Fibroblast of upper back skin (primary cell): ENCODE measurements around the gene BUD31.
"Not testable (repeated sequence)": the region's sequence is repeated elsewhere in the genome, so short reads cannot be mapped to it uniquely, and the experiment has no call there.

ENCODE experiments used
- DNase-seq: peaks from one replicate; pipeline ENCODE4 v3.0.0-alpha.2; 2013

BUD31 gene

GRCh38 chr7:99380823-99381663 lies 27.7 kb upstream of the BUD31 start:
- no peak for DNase-seq

- DNase-seq = no peak
These were observed 27.1 kb upstream of the BUD31 start for GRCh38 chr7:99381664-99382075.

GRCh38 chr7:99383203-99383602 lies 25.6 kb upstream of the BUD31 start:
- DNase-seq = no peak

DNA sequence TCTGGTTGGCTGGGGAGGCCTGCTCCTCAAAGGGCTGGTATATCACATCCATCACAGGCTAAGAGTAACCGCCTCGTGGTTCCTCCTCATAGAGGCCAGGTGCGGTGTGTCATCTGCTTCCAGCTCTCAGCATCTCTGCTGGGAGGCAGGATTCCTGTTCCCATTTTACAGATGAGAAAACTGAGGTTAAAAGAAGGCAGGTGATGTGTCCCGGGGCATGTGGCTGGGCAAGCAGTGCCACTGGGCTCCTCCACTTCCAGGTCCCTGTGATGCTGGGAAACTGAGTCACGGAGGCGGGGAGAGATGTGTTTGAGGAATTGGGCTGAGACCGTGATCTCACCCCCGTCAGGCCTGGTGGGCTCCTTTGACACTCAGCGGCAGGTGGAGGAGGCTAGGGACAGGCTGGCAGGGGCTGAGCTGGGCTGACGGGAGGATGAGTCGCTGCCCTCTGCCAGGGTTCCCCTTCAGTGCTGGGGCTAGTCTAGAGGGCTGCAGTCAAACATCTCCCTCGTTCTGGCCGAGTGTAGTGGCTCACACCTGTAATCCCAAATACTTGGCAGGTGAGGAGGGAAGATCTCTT lies 24.9 kb upstream of the BUD31 start:
- no peak for DNase-seq

- DNase-seq = no peak
These were observed 24.2 kb upstream of the BUD31 start for GRCh38 chr7:99384523-99384922.

- DNase-seq = no peak
These were observed 23.2 kb upstream of the BUD31 start for GRCh38 chr7:99385564-99385963.

DNA sequence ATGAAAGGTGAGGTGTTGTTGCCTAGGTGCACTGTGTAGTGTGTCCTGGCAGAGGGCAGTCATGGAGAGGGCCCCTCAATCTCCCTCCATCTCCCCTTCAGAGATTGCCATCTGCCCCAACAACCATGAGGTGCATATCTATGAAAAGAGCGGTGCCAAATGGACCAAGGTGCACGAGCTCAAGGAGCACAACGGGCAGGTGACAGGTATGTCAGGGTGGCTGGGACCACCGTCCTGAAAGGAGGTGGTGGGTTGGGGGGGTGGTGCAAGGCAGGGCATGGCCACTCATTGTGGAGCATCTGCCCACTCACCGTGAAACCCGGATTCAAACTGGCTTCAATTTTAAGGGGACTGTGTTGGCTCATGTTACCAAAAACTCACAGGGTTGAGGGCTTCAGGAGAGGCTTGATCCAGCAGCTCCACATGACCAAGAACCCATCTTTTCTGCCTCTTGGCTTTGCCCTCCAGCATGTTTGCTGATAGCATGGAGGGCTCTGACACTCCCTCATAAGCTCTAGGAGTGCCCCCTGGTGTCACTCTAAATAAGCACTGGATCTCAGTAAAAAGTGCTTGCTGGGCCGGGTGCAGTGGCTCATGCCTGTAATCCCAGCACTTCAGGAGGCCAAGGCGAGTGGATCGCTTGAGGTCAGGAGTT lies 22.1 kb upstream of the BUD31 start:
- peak; percentile 36 for DNase-seq

- DNase-seq = not testable (repeated sequence)
These were observed 21.5 kb upstream of the BUD31 start for GRCh38 chr7:99387239-99387635.

DNA sequence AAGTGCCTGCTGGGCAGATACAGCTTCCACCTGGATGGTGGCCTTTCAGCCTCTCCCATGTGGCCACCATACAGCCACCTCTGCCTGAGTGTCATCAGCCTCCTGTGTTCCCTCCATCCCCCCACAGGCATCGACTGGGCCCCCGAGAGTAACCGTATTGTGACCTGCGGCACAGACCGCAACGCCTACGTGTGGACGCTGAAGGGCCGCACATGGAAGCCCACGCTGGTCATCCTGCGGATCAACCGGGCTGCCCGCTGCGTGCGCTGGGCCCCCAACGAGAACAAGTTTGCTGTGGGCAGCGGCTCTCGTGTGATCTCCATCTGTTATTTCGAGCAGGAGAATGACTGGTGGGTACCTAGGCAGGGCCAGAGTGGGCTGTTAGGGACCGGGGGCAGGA lies 20.9 kb upstream of the BUD31 start:
- no peak for DNase-seq

GRCh38 chr7:99389772-99390171 lies 19.0 kb upstream of the BUD31 start:
- no peak for DNase-seq

DNA sequence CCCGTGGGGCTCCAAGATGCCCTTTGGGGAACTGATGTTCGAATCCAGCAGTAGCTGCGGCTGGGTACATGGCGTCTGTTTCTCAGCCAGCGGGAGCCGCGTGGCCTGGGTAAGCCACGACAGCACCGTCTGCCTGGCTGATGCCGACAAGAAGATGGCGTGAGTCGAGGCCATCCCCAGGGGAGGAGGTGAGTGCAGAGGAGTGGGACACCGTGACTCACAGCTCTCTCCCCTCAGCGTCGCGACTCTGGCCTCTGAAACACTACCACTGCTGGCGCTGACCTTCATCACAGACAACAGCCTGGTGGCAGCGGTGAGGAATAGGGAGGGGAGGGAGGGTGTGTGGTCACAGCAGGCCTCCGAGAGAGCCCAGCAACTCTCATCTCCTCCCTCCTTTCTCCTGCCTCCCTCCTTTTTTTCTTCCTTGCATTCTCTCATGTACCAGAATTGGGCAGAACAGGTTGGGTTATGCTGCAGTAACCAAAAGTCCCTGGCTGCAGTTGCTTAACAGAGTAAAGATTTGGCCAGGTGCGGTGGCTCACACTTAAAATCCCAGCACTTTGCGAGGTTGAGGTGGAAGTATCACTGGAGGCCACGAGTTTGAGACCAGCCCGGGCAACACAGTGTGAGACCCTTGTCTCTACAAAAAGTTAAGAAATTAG lies 17.7 kb upstream of the BUD31 start:
- DNase-seq = no peak

DNA sequence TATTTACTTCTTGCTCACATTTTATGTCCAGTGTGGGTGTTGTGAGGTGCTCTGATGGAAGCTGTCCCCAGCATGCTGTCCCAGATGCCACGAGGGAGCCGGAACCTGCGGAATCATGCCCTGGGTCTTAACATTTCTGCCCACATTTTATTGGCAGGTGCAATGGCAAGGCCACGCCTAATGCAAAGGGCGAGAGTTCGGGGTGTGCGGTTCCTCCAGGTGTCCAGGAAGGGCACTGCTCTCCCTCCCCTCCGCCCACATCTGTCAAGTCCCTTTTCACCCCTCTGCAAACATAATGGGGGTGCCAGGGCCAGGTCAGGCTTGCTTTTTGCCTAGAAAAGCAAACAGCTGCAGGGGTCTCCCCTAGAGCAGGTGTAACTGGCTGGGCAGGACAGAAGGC lies 16.7 kb upstream of the BUD31 start:
- no peak for DNase-seq

DNA sequence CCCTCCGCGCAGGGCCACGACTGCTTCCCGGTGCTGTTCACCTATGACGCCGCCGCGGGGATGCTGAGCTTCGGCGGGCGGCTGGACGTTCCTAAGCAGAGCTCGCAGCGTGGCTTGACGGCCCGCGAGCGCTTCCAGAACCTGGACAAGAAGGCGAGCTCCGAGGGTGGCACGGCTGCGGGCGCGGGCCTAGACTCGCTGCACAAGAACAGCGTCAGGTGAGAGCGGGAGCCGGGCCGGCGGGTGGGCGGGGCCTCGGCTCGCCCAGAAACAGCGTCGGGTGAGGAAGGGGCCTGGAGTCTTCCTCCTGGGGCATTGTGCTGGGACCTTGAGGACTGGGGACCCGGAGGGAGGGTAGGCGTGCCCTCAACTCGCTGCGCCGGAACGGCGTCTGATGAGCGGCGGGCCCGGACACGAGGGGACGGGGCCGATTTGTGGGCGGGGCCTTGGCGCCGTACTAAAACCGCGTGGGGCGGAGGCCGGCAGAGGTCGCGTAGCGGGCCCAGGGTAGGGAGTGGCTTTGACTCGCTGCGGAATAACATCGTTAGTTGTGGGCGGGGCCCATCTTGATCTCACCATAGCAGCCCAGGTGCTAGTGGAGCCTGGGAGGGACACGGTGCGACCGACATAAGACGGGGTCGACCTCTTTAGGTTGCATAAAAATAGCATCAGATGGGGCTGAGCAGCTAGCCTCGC lies 16.0 kb upstream of the BUD31 start:
- DNase-seq = peak; percentile 33

- DNase-seq = no peak
These were observed 15.2 kb upstream of the BUD31 start for GRCh38 chr7:99393355-99394187.

GRCh38 chr7:99394188-99394502 lies 14.6 kb upstream of the BUD31 start:
- DNase-seq = no peak

- DNase-seq = no peak
These were observed 13.0 kb upstream of the BUD31 start for GRCh38 chr7:99395616-99396327.

DNA sequence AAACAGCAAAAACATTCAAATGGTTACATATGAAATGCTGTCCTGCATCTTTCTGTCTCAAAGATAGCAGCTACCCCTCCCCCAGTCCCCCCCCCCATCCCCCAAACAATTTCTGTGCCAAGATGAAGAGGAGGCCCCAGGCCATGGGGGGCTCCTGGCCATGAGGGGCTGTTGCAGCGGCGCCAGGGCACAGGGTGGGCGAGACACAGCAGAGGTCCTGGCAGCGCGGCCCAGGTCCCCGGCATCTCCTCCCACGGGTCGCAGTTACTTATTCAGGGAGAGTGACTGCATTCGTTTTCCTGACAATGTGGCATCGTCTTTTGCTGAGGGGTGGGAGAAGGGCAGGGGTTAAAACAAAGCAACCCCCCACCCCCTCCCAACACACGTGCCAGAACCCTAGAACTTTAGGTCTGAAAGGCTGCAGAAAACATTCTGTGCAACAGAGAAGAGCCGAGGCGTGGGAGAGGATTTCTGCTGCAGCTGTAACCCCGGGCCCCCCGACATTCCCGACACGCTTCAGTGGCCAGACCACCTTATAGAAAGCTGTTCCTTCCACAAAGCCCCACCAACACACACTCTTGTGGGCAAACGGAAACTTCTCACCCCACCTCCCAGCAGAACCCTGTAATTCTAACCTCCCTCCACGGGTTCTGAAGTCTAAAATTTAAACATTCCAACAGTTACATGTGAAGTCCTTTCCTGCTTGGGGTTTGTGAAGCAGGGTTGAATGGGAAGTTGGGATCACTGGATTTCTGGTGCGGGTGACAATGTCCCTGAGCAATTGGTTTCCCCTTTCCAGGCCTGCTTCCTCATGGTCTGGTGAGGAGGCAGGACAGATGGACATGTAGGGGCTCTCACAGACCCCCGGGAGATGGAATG lies 12.1 kb upstream of the BUD31 start:
- DNase-seq = no peak

- no peak for DNase-seq
These were observed 11.3 kb upstream of the BUD31 start for GRCh38 chr7:99397297-99397983.

DNA sequence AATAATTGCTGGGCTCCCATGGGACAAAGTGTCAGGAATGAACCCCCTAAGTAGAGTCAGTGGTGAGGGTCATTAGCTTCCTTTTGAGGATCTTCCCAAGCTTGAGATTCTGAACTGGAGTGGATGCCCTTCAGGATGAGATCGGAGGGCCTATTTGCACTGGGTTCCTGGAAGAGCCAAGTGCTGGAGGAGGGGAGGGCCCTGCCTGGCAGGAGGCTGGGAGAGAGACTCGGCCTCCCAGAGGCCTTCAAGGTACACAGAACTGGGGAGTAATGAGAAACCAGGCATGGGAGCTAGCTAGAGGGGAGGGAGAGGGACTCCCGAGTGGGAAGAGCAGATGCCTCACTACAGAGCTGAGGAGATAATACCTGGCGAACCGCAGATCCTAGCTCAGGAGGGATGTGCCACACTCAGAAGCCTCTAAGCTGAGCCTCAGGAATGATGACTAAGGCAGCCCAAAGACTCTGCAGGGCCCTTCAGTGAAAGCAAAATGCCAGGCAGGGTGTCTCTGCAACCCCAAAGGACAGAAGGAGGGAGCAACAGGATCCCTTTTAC lies 9.8 kb upstream of the BUD31 start:
- no peak for DNase-seq

DNA sequence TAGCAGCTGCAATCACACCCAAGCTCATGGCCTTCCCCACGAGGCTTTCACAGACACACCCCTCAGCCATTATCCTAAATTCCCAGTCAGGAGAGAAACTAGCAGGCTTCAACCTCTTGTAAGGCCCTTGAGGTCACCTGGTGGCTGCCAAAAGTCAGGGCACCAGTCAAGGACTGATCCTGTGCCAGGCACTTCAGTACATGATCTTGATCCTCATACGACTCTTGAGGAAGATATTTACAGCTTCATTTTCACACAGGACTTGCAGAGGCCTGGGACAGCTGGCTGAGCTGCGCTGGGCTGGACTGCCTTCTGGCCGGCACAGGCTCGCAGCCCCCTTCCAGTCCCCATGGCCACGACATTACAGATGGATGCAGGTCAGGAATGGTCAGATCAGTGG lies 9.2 kb upstream of the BUD31 start:
- DNase-seq = no peak
